BE2C (cell line): ENCODE results near the gene SRPX2.

Source experiments
- DNase-seq: peaks from one replicate; pipeline ENCODE4 v3.0.0-alpha.2; 2020
- H3K27me3 ChIP-seq: fragments of 250-450 bp; sonication (Bioruptor Pico); 2 replicates; pipeline ENCODE4 v1.5.1; 2020; ENCODE audit warnings: mild to moderate bottlenecking
- H3K36me3 ChIP-seq: fragments of 250-450 bp; sonication (Bioruptor Pico); 2 replicates; pipeline ENCODE4 v1.5.1; 2020; ENCODE audit warnings: mild to moderate bottlenecking
- H3K4me1 ChIP-seq: fragments of 250-450 bp; sonication (Bioruptor Pico); 2 replicates; pipeline ENCODE4 v1.5.1; 2020
- H3K4me3 ChIP-seq: 2 replicates; pipeline ENCODE4 v1.5.1; 2011; ENCODE audit warnings: low read depth, low read length
- H3K9me3 ChIP-seq: fragments of 250-450 bp; sonication (Bioruptor Pico); 2 replicates; pipeline ENCODE4 v1.5.1; 2020
- CTCF ChIP-seq: IDR thresholded peaks from 2 replicates; pipeline ENCODE4 v1.5.1; 2012; ENCODE audit warnings: mild to moderate bottlenecking, low read depth, low read length

SRPX2 gene

DNA sequence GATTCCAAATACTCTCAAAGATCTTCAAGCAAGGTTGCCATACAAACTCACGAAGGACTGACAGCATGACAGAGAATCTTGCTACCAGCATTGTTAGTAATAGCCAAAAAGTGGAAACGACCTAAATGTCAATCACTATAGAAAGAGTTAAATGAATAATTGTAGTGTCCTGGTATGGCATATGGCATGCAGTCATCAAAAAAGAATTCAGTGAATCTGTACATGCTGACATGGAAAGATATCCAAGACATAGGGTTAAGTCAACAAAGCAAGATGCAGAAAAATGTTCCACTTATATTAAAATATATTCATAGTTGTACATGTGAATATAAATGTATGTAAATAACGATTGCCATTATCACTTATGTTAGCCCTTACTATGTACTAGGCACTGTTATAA, 37.6 kb downstream of the SRPX2 start:
- no peak for DNase-seq
- Histone ChIP-seq H3K4me1 (no peaks in the 10 kb centered on the region), H3K9me3 (no peaks in the 10 kb centered on the region), H3K36me3 (no peaks in the 10 kb centered on the region), H3K27me3 (no peaks in the 10 kb centered on the region), H3K4me3 (no peak overlapping the region)
- no peak for TF ChIP-seq CTCF

DNA sequence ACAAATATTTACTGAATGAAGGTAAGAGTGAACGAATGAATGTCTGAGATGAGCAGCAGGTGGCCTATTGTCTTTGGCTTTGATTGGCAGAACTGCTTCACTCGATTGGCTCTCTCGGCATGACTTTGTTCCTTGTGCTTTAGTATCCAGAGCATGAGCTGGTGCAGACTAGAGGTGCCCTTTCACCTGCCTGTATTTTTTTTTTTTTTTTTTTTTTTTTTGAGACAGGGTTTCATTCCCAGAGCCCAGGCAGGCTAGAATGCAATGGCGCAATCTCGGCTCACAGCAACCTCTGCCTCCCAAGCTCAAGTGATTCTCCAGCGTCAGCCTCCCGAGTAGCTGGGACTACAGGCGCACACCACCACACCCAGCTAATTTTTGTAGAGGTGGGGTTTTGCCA, 38.9 kb downstream of the SRPX2 start:
- no peaks in the 10 kb centered on the region for H3K36me3 ChIP-seq
- TF ChIP-seq CTCF = no peak
- DNase-seq = no peak
- H3K4me3 ChIP-seq = no peak overlapping the region
- no peaks in the 10 kb centered on the region for H3K9me3 ChIP-seq
- no peaks in the 10 kb centered on the region for H3K4me1 ChIP-seq
- H3K27me3 ChIP-seq = no peaks in the 10 kb centered on the region

GRCh38 chrX:100685284-100685996, 41.4 kb downstream of the SRPX2 start:
- peak; percentile 52 for DNase-seq
- H3K9me3 ChIP-seq = no peaks in the 10 kb centered on the region

DNA sequence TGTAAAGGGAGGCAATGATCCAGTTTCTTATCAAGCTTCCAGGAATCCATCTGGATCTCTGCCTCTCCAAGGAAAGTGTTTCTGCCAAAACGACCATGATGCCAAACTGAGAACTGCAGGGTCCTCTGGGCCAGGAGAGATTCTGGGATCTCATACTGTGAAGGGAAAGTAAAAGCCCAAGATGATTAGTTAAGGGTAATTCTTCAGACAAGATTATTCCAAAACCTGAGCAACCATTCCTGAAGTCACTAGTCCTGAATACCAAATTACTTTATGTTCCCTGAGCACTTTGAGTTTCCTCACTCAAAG, 42.0 kb downstream of the SRPX2 start:
- Histone ChIP-seq H3K36me3 (no peaks in the 10 kb centered on the region), H3K9me3 (no peaks in the 10 kb centered on the region), H3K4me3 (no peak overlapping the region), H3K27me3 (no peaks in the 10 kb centered on the region), H3K4me1 (no peaks in the 10 kb centered on the region)
- no peak for DNase-seq
- no peak for TF ChIP-seq CTCF

More at GRCh38 chrX:100685284-100685996, 41.4 kb downstream of the SRPX2 start:
- peak; percentile 85 for TF ChIP-seq CTCF
- H3K36me3 ChIP-seq = no peaks in the 10 kb centered on the region
- H3K4me3 ChIP-seq = no peak overlapping the region
- H3K27me3 ChIP-seq = no peaks in the 10 kb centered on the region
- no peaks in the 10 kb centered on the region for H3K4me1 ChIP-seq

- DNase-seq = no peak
These were observed 43.1 kb downstream of the SRPX2 start for GRCh38 chrX:100687128-100687527.

More at GRCh38 chrX:100687128-100687527, 43.1 kb downstream of the SRPX2 start:
- no peak overlapping the region for H3K4me3 ChIP-seq
- no peaks in the 10 kb centered on the region for H3K27me3 ChIP-seq
- no peak for TF ChIP-seq CTCF
- no peaks in the 10 kb centered on the region for H3K9me3 ChIP-seq
- no peaks in the 10 kb centered on the region for H3K36me3 ChIP-seq
- H3K4me1 ChIP-seq = no peaks in the 10 kb centered on the region
